ENCODE measurements around the gene GNL2.

DNA sequence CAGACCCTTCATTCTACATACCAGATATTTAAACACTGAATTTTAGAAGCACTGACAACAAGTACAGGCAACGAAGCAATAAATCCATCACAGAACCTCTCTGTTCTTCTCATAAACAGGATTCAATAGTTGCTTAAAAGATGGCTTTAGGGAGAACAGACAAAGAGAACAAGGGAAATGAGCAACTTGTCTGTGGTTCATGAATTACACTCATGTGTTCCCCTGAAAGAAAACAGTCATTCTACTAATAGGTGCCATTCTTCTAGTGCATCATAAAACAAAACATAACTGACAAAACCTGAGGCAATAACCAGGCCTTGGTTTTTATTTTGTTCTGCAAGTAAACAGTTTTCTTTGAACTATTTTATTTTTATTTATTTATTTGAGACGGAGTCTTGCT, 6.8 kb downstream of the GNL2 start:
- TF ChIP-seq SUZ12 (IDR thresholded peaks at IDR 0.05) (no peak), ELF4 (IDR thresholded peaks at IDR 0.05) (no peak), BHLHE40 (IDR thresholded peaks at IDR 0.05; ENCODE audit: borderline replicate concordance) (no peak), L3MBTL2 (conservative IDR thresholded peaks at IDR 0.05) (no peak)
